Karpas-422 (cell line): Measurements from ENCODE around the gene ADD3. TPM values are rescaled to one million over a fixed set of nuclear protein-coding genes. Genes with fewer than 3 reads are reported as not detected.
A peak's percentile ranks its signal among the peaks of the same experiment; 100 is the strongest.

Experiments used
- DNase-seq: peaks from one replicate; pipeline ENCODE4 v3.0.0-alpha.2; 2015
- H2AFZ ChIP-seq: fragments of 200-600 bp; sonication (generic); 2 replicates; pipeline ENCODE4 v1.6.1; 2014; ENCODE audit warnings: antibody characterized with exemption, low read length, mixed read lengths
- H3K27ac ChIP-seq: fragments of 200-600 bp; sonication (generic); 2 replicates; pipeline ENCODE4 v1.5.1; 2014; ENCODE audit warnings: mild to moderate bottlenecking, low read length, moderate library complexity
- H3K27me3 ChIP-seq: fragments of 200-600 bp; sonication (generic); 2 replicates; pipeline ENCODE4 v1.6.1; 2014; ENCODE audit warnings: low read length, mixed read lengths
- H3K36me3 ChIP-seq: fragments of 200-600 bp; sonication (generic); 2 replicates; pipeline ENCODE4 v1.6.1; 2014; ENCODE audit warnings: low read length, mixed read lengths; ENCODE audit not compliant: insufficient read depth
- H3K4me1 ChIP-seq: fragments of 200-600 bp; sonication (generic); 2 replicates; pipeline ENCODE4 v1.6.1; 2014; ENCODE audit warnings: mild to moderate bottlenecking, low read length, mixed read lengths
- H3K4me2 ChIP-seq: fragments of 200-600 bp; sonication (generic); 2 replicates; pipeline ENCODE4 v1.6.1; 2014; ENCODE audit warnings: low read length, low read depth, mild to moderate bottlenecking; ENCODE audit not compliant: poor library complexity, severe bottlenecking
- H3K4me3 ChIP-seq: fragments of 200-600 bp; sonication (generic); 2 replicates; pipeline ENCODE4 v1.5.1; 2014; ENCODE audit warnings: mild to moderate bottlenecking, antibody characterized with exemption, low read length, mixed read lengths
- H3K79me2 ChIP-seq: fragments of 200-600 bp; sonication (generic); 2 replicates; pipeline ENCODE4 v1.6.1; 2014; ENCODE audit warnings: mild to moderate bottlenecking, low read length, mixed read lengths
- H3K9ac ChIP-seq: fragments of 200-600 bp; sonication (generic); 2 replicates; pipeline ENCODE4 v1.6.0; 2014; ENCODE audit warnings: low read length
- H3K9me2 ChIP-seq: fragments of 200-600 bp; sonication (generic), shearing (Covaris generic); replicated peaks from 2 replicates; pipeline ENCODE4 v1.6.0; 2014; ENCODE audit warnings: mild to moderate bottlenecking, low read length, moderate library complexity; ENCODE audit not compliant: insufficient read depth
- H3K9me3 ChIP-seq: fragments of 300-700, 200-600 bp; sonication (generic); 2 replicates; pipeline ENCODE4 v1.6.1; 2014; ENCODE audit warnings: low read length, mixed read lengths
- H4K20me1 ChIP-seq: fragments of 200-600 bp; sonication (generic); 2 replicates; pipeline ENCODE4 v1.6.1; 2014; ENCODE audit warnings: mild to moderate bottlenecking, antibody characterized with exemption, low read length, low read depth; ENCODE audit not compliant: insufficient read depth
- total RNA-seq: library from RNA; depleted of rRNA; stranded (reverse); fragments of >200 nt; shearing (Covaris generic); gene quantifications from 2 replicates; pipeline ENCODE4 v1.2.3, GENCODE V29; 2014; ENCODE audit warnings: low replicate concordance

The ADD3 gene
- total RNA-seq, 1 experiment from 2014 or later: 16.5 TPM

DNA sequence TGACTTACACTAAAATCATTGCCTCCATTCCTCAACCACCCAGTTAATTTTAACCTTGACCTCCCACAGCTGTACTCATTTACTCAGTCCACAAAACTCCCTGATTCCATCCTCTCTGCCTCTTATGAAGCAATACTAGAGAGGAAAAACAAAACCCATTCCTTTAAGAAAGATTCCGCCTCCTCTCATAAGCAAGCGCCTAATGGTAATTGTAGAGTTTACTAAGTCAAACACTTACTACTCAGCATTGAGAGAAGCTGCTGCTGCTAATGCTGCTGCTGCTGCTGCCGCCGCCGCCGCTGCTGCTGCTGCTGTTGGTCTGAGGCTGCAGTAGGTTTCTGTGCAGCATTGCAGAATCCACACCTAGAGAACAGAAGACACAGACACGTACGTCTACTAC is 2.1 kb upstream of the ADD3 start:
- no peaks in the 10 kb centered on the region for H3K9me2 ChIP-seq
- H3K4me3 ChIP-seq: no peak overlapping the region
- no peak for DNase-seq
- H3K4me2 ChIP-seq: no peak overlapping the region
- no peak overlapping the region for H3K9ac ChIP-seq
- H3K36me3 ChIP-seq: no peaks in the 10 kb centered on the region
- H3K27me3 ChIP-seq: no peaks in the 10 kb centered on the region
- H3K9me3 ChIP-seq: no peaks in the 10 kb centered on the region
- no peak overlapping the region for H3K27ac ChIP-seq
- H3K4me1 ChIP-seq: peaks cover 27% of the 10 kb centered on the region
- H3K79me2 ChIP-seq: no peaks in the 10 kb centered on the region
- no peaks in the 10 kb centered on the region for H4K20me1 ChIP-seq
- no peak overlapping the region for H2AFZ ChIP-seq

DNA sequence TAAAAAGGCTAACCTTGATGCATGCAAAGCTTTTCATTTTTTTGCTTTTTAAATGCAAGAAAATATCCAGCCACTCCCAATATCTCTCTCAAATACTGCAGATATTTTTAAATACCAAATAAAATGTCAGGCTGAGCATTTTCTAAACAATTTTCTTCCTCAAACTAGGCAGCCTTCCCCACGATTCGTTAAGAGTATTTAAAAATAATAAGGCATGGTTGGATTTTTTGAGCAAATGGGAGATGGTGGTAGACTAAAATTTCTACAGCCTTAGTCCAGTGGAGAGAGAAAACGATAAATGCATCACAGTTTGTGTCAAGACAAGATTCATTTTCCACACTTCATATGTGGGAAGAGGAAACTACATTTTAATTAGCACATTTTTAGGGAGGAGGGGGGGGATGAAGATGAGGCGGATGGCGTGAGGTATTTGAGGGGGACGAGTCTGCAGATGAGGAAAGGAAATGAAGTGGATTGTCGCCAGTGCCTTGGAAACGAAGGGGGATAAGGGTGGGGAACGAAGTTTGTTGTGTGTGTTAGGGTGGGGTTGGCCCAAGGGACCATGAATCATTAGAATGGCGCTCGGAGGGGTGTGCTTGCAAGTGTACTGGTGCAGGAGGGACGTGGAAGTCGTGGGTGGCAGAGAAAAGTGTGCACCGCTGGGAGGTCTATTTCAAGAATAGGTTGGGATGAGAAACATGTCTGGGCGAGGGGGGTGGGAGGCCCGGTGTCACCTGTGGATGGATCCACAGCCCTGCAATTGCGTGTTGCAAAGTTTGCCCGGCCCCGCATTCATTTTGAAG is 1.2 kb upstream of the ADD3 start:
- no peak overlapping the region for H3K27ac ChIP-seq
- no peaks in the 10 kb centered on the region for H3K9me3 ChIP-seq
- H3K9ac ChIP-seq: no peak overlapping the region
- H3K79me2 ChIP-seq: no peaks in the 10 kb centered on the region
- DNase-seq: no peak
- peaks cover 27% of the 10 kb centered on the region for H3K4me1 ChIP-seq
- no peaks in the 10 kb centered on the region for H4K20me1 ChIP-seq
- H2AFZ ChIP-seq: peak overlapping the region; percentile 8; the same call in 1 of the 2 replicates
- H3K27me3 ChIP-seq: no peaks in the 10 kb centered on the region
- no peaks in the 10 kb centered on the region for H3K9me2 ChIP-seq
- H3K4me2 ChIP-seq: peak overlapping the region; percentile 87
- H3K4me3 ChIP-seq: no peak overlapping the region
- H3K36me3 ChIP-seq: no peaks in the 10 kb centered on the region

- Histone ChIP-seq H3K4me1 (peaks cover 27% of the 10 kb centered on the region), H4K20me1 (no peaks in the 10 kb centered on the region; the same call in 1 of the 2 replicates), H3K27me3 (no peaks in the 10 kb centered on the region), H3K9ac (peak overlapping the region; percentile 64), H3K4me2 (peak overlapping the region; percentile 87), H2AFZ (peak overlapping the region; percentile 8; the same call in 1 of the 2 replicates), H3K4me3 (peak overlapping the region; percentile 93), H3K9me3 (no peaks in the 10 kb centered on the region), H3K79me2 (no peaks in the 10 kb centered on the region), H3K36me3 (no peaks in the 10 kb centered on the region), H3K27ac (no peak overlapping the region), H3K9me2 (no peaks in the 10 kb centered on the region)
- DNase-seq: no peak
These were observed 553 bp upstream of the ADD3 start for GRCh38 chr10:110007161-110007700.

GRCh38 chr10:110008518-110009339 is 945 bp downstream of the ADD3 start:
- Histone ChIP-seq H3K27me3 (no peaks in the 10 kb centered on the region), H3K36me3 (no peaks in the 10 kb centered on the region), H4K20me1 (no peaks in the 10 kb centered on the region; the same call in 1 of the 2 replicates), H3K79me2 (no peaks in the 10 kb centered on the region), H3K9ac (peak overlapping the region; percentile 78), H3K4me1 (peaks cover 27% of the 10 kb centered on the region), H3K27ac (no peak overlapping the region), H3K4me2 (peak overlapping the region; percentile 87), H2AFZ (peak overlapping the region; percentile 99), H3K9me2 (no peaks in the 10 kb centered on the region), H3K9me3 (no peaks in the 10 kb centered on the region), H3K4me3 (peak overlapping the region; percentile 93)
- DNase-seq: peak; percentile 57

DNA sequence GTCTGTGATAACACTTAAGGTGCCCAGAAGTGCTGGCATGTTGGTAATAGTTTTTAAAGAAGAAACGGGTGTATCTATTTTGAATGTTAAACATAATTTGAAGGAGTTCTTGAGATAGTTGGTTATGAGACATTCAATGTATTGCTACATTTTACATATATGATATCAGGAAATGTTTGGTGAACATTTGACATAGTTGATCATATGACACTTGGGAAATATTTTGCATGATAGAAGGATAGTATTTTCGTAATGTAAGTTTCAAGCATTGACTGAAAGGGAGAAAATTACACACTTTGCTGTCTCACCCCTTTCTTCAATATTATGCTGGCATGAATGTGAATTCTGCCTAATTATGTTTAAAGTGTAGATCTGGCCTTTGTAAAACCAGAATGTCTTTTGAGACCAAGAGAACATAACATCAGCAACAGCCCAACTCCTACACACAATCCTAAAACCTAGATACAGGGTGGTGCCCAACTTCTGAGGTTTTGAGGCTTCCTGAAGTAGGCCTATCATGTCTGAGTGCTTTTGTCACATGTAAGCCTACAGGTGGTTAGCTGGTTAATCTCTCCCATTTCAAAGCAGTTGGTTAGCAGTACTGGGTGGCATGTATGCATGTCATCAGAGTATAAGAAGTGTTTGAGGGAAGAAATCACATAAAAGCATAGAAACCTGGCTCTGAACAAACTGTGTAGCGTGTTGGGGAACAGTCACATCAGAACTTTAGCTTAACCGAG is 2.1 kb downstream of the ADD3 start:
- peak overlapping the region; percentile 93; the same call in 1 of the 2 replicates for H3K4me3 ChIP-seq
- H3K27ac ChIP-seq: no peak overlapping the region
- H3K27me3 ChIP-seq: no peaks in the 10 kb centered on the region
- no peak for DNase-seq
- peaks cover 27% of the 10 kb centered on the region for H3K4me1 ChIP-seq
- H3K79me2 ChIP-seq: no peaks in the 10 kb centered on the region
- no peak overlapping the region for H2AFZ ChIP-seq
- no peaks in the 10 kb centered on the region for H3K9me2 ChIP-seq
- H3K9ac ChIP-seq: no peak overlapping the region
- H3K36me3 ChIP-seq: no peaks in the 10 kb centered on the region
- H3K9me3 ChIP-seq: no peaks in the 10 kb centered on the region
- peak overlapping the region; percentile 87 for H3K4me2 ChIP-seq
- H4K20me1 ChIP-seq: no peaks in the 10 kb centered on the region; the same call in 1 of the 2 replicates

GRCh38 chr10:110010486-110011378 is 2.9 kb downstream of the ADD3 start:
- Histone ChIP-seq H3K9me2 (no peaks in the 10 kb centered on the region), H3K9me3 (no peaks in the 10 kb centered on the region), H3K79me2 (no peaks in the 10 kb centered on the region), H3K9ac (no peak overlapping the region), H3K4me2 (no peak overlapping the region), H3K4me1 (peaks cover 27% of the 10 kb centered on the region), H3K36me3 (no peaks in the 10 kb centered on the region), H3K4me3 (no peak overlapping the region), H2AFZ (no peak overlapping the region), H3K27me3 (no peaks in the 10 kb centered on the region), H3K27ac (no peak overlapping the region), H4K20me1 (no peaks in the 10 kb centered on the region; the same call in 1 of the 2 replicates)
- no peak for DNase-seq

GRCh38 chr10:110011681-110012080 is 3.9 kb downstream of the ADD3 start:
- no peaks in the 10 kb centered on the region for H3K9me3 ChIP-seq
- peaks cover 27% of the 10 kb centered on the region for H3K4me1 ChIP-seq
- H3K4me2 ChIP-seq: no peak overlapping the region
- no peaks in the 10 kb centered on the region for H3K36me3 ChIP-seq
- H3K4me3 ChIP-seq: no peak overlapping the region
- no peak overlapping the region for H2AFZ ChIP-seq
- no peak for DNase-seq
- no peak overlapping the region for H3K9ac ChIP-seq
- H3K27me3 ChIP-seq: no peaks in the 10 kb centered on the region
- H3K9me2 ChIP-seq: no peaks in the 10 kb centered on the region
- no peaks in the 10 kb centered on the region; the same call in 1 of the 2 replicates for H4K20me1 ChIP-seq
- no peaks in the 10 kb centered on the region for H3K79me2 ChIP-seq
- H3K27ac ChIP-seq: no peak overlapping the region
